ENCODE measurements around the gene THBD.

THBD gene

DNA sequence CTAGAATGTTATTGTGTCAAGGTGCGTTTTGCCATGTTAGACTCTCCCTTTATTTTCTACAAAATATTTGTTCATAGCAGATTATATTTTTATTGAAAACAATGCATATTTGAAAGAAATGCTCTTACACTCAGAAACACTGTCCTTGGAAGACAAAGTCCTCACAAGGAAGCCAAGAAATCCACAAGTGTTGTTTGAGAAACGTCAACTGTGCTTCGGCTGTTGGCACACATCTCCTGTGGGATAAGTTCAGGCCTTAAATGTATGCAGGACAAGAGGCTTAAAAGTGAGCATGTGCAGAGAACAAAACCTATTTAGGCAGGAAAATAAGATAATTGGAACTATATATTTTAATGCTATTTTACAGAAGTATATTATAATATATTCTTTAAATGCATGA is 9.5 kb upstream of the THBD start:
- no peak overlapping the region for H3K4me3 Mint-ChIP-seq
- no peak overlapping the region for H3K27ac Mint-ChIP-seq
- no peak for ATAC-seq
- H3K4me1 Mint-ChIP-seq: no peaks in the 10 kb centered on the region
- H3K9me3 Mint-ChIP-seq: peaks cover 7% of the 10 kb centered on the region
- no peaks in the 10 kb centered on the region for H3K27me3 Mint-ChIP-seq
- H3K36me3 Mint-ChIP-seq: no peaks in the 10 kb centered on the region

DNA sequence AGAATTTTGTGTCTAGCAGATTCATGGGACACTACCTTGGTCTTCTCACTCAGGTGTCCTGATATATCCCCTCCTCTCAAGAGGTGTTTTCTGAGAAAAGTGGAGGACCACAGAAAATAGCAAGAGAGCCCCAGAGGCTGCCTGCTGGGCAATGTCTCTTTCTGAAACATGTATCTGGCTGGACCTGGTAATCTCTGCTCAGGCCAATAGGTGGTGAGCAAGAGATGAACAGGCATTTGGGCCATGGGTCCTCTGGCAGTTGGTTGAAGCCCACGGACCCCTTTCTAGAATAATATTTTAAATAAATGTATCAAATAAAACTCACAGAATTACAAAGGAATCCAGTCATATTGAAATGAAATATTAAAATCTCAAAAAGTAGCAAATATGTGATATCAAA is 8.8 kb upstream of the THBD start:
- Mint-ChIP-seq H3K27me3 (peaks cover 5% of the 10 kb centered on the region), H3K4me3 (no peak overlapping the region), H3K4me1 (no peaks in the 10 kb centered on the region), H3K27ac (no peak overlapping the region), H3K9me3 (peaks cover 5% of the 10 kb centered on the region), H3K36me3 (no peaks in the 10 kb centered on the region)
- no peak for ATAC-seq

DNA sequence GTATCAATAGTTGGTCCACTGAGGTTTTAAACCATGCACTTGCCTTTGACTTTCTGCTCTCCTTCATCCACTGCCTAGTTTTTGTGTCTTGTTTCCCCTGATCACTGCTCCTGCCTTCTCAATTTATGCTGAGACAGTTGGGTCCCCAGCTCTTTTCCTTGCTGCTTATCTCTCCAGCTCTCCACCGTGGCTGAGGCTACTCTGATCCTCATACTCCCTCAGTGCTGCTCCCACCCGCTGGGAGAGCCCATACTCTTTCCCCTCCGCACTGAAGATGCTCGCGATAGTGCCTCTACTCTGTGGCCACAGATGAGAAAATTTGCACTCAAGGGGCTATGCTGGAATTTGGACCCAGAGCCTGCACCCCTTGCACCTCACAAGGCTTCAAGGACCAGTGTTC is 3.4 kb upstream of the THBD start:
- no peaks in the 10 kb centered on the region for H3K4me1 Mint-ChIP-seq
- no peak for ATAC-seq
- no peaks in the 10 kb centered on the region for H3K36me3 Mint-ChIP-seq
- peaks cover 5% of the 10 kb centered on the region for H3K9me3 Mint-ChIP-seq
- H3K27me3 Mint-ChIP-seq: peaks cover 43% of the 10 kb centered on the region
- H3K27ac Mint-ChIP-seq: no peak overlapping the region
- H3K4me3 Mint-ChIP-seq: no peak overlapping the region

DNA sequence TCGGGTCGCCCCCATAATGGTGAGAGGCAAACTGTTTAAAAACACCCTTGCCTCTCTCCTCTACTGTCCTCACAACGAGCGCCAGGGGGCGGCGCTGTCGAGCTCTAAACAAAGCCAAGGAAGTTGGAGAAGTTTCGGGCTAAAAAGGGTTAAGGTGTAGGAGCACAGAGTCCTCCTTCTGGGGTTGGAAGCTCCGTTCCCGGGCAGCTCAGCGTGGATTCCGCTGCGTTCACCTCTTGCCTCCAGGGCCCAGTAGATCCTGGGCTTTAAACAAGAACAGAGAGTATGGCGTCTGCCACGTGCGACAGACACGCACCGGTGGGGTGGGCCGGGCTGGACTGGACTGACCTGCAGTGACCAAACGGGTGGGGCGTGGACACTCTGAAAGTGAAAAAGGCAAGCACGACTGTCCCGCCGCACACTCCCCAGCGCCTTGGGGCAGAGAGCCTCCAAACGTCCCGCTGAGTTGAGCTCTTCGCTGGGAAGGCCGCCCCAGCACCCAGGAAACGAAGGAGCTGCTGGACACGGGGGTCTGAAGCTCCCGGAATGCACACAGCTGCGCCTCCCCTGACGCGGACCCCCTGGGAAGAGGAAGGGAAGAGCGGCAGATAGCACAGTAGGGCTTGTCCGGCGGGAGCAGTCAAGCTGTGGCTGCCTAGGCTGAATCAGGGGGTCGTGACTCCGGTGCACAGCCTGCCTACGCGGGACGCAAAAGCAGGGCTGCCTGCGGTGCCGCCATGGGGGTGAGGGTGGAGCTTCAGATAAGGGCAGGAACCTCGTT is 1.6 kb upstream of the THBD start:
- no peaks in the 10 kb centered on the region for H3K9me3 Mint-ChIP-seq
- H3K36me3 Mint-ChIP-seq: peaks cover 5% of the 10 kb centered on the region
- H3K27me3 Mint-ChIP-seq: peaks cover 56% of the 10 kb centered on the region
- no peak for ATAC-seq
- H3K4me1 Mint-ChIP-seq: no peaks in the 10 kb centered on the region
- H3K4me3 Mint-ChIP-seq: no peak overlapping the region
- H3K27ac Mint-ChIP-seq: no peak overlapping the region

DNA sequence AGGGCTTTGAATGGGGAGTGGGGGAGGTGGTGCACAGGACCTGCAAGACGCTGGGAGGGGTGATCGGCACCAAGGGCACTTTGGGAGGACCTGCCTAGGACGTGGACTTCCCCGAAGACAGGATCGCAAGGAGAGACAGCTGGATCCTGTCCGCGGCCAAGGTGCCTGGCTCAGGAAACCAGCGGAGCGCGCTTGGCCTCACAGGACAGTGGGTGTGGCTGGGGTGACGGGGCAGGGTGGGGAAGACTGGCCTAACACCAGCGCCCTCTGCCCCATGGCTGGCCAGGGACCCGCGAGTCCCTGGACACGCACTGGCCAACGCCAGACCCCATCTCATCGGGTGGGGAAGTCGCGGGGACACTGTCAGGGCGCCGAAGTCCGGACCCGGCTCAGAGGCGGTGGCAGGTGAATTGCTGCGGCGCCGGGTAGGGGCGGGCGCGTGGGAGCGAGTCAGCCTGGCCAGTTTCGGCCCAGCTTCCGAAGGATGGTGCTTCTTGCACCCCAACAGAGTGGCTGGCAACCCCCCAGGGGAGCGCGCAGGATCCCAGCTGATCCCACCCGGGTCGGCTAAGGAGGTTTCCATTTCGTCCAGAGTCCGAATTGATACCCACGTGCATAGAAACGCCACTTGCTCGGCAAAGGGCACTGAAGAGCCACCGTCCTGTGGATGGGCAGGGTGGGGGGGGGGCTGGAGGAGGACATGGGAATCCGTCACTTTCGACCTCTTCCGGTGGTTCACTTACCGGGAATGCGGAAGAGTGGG is 785 bp upstream of the THBD start:
- Mint-ChIP-seq H3K36me3 (peaks cover 5% of the 10 kb centered on the region), H3K4me1 (no peaks in the 10 kb centered on the region), H3K27ac (no peak overlapping the region), H3K9me3 (no peaks in the 10 kb centered on the region), H3K4me3 (no peak overlapping the region), H3K27me3 (peaks cover 60% of the 10 kb centered on the region)
- ATAC-seq: no peak

DNA sequence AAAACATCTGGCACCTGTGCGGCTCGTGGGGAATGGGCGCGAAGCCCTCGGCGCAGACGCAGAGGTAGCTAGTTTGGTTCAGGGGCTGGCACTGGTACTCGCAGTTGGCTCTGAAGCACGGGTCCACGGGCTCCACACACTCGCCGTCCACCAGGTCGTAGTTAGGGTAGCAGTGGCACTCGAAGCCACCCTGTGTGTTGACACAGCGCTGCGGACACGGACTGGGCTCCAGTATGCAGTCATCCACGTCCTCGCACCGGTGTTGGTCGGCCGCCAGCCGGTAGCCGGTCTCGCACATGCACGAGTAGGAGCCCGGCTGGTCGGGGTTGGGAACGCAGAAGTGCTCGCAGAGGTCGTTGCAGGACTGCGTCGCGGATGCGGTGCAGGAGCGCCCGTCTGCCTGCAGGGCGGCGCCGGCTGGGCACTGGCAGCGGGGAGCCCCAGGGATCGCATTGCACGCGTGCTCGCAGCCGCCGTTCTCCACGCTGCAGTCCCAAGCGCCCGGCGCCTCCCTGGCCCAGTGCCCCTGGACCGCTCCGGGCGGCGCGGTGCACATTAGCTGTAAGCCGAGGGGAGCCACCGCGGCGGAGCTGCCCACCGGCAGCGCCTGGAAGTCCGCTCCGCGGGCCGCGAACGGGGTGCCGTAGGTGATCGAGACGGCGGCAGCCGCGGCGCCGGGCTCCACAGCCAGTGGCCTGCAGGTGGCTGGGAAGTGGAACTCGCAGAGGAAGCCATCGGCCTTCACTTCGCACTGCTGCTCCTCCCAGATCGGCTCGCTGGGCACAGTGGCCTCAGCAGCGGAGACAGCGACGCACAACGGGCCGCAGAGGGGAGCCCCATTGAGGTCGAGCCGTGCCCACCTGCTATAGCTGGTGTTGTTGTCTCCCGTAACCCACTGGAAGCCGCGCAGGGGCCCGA is 930 bp downstream of the THBD start:
- Mint-ChIP-seq H3K4me1 (no peaks in the 10 kb centered on the region), H3K9me3 (no peaks in the 10 kb centered on the region), H3K27me3 (peaks cover 65% of the 10 kb centered on the region), H3K27ac (no peak overlapping the region), H3K36me3 (peaks cover 5% of the 10 kb centered on the region), H3K4me3 (no peak overlapping the region)
- no peak for ATAC-seq

DNA sequence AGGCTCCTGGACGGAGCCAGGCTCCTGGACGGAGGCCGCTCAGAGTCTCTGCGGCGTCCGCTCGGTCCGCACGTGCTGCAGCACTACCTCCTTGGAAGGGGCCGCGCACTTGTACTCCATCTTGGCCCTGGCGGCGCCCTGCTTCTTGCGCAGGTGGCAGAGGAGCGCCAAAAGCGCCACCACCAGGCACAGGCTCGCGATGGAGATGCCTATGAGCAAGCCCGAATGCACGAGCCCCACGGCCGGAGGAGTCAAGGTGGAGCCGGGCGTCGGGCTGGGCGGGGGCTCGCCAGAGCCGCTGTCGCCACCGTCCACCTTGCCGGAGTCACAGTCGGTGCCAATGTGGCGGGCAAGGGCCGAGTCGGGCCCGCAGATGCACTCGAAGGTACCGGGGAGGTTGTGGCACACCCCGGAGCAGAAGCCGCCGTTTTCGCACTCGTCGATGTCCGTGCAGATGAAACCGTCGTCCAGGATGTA is 1.7 kb downstream of the THBD start:
- Mint-ChIP-seq H3K27ac (no peak overlapping the region), H3K9me3 (no peaks in the 10 kb centered on the region), H3K4me3 (no peak overlapping the region), H3K27me3 (peaks cover 57% of the 10 kb centered on the region), H3K36me3 (peaks cover 5% of the 10 kb centered on the region), H3K4me1 (no peaks in the 10 kb centered on the region)
- ATAC-seq: no peak

DNA sequence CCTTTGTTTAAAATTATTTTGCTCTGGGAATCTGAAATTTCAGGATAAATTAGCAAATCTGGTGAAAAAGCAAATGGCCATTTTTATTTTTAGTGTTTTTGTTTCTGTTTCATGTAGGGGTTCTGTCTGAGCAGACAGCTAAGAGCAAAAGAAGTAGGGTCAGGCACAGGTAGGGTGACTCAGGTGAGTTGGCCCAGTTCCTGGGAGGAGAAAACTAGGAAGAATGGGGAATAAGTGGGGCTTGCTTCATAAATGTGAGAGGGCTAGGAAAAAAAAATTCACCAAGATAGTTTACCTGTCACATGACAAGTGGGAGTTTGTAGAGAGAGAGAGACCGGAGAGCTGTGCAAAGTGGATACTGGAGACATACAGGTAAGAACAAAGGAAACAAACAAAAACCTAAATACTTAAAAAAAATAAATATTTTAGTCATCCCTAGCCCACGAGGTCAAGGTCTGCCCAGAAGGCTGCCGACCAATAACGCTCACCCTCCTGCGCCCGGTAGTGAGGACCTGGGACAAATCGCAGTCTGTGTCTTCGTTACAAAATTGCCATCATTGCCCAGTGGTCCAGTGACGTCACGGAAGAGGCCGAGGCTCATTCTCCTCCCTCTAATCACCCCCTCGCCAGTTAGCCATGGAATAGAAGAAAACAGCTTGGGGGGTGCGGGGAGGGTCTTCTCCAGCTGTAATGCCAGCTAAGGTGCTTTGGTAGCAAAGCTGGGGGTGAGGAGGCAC is 2.3 kb downstream of the THBD start:
- H3K36me3 Mint-ChIP-seq: peaks cover 5% of the 10 kb centered on the region
- H3K27ac Mint-ChIP-seq: no peak overlapping the region
- no peak for ATAC-seq
- no peaks in the 10 kb centered on the region for H3K9me3 Mint-ChIP-seq
- peaks cover 51% of the 10 kb centered on the region for H3K27me3 Mint-ChIP-seq
- no peaks in the 10 kb centered on the region for H3K4me1 Mint-ChIP-seq
- H3K4me3 Mint-ChIP-seq: no peak overlapping the region

DNA sequence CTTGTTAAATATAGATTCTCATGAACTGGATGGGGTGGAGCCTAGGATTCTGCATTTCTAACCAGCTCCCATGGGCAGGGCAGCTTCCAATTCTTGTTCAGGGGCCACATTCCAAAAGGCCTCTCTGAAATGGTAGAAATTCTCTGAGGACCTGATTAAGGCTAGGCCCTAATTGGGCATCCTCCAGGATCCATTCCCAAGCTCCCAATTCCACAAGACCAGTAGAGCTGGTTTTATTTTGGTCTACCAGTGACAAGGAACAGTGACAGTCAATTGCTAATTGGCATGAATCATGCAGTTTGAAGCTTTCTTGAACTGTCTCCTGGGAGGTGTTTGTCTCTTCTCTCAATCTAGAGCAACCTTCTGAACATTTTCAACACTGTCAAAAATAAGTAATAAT is 3.0 kb downstream of the THBD start:
- no peak for ATAC-seq
- Mint-ChIP-seq H3K36me3 (peaks cover 5% of the 10 kb centered on the region), H3K4me3 (no peak overlapping the region), H3K4me1 (no peaks in the 10 kb centered on the region), H3K9me3 (no peaks in the 10 kb centered on the region), H3K27ac (no peak overlapping the region), H3K27me3 (peaks cover 45% of the 10 kb centered on the region)

DNA sequence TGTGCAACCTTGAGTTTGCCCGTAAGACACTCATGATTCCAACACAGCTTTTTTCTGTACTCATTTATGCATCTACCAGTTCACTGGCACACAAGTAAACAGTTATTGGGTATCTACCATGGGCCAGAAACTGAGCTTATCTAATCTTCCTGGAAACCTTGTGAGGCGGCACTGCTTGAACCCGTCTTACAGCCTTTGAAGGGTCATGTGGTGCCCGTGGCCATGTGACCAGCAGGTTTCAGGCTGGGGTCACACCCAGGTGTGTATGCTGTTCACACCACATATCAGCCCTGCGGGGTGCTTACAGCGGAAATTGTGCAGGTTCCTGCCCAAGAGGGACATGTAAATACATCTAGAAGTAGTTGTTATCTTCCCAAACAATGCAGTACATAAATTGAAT is 6.1 kb downstream of the THBD start:
- no peaks in the 10 kb centered on the region for H3K4me1 Mint-ChIP-seq
- H3K27me3 Mint-ChIP-seq: peaks cover 26% of the 10 kb centered on the region
- no peak overlapping the region for H3K4me3 Mint-ChIP-seq
- no peak for ATAC-seq
- no peaks in the 10 kb centered on the region for H3K9me3 Mint-ChIP-seq
- peaks cover 5% of the 10 kb centered on the region for H3K36me3 Mint-ChIP-seq
- no peak overlapping the region for H3K27ac Mint-ChIP-seq

DNA sequence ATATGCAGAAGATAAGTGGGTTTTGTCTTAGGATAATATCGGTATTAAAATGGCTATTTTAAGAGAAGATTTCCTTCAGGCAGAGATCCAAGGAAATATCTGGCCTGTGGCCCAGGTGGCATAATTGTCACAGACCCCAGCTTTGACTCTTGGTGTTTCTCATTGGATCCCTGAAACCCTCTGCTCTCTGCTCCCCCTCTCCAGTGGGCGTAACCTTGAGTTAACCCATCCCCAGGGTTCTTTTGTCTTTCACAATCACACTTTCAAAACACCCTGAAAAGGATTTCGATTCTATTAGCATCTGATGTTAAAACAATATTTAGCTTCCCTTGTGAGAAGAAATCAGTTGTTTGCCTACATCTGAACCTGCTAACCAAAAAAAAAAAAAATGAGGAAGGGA is 7.2 kb downstream of the THBD start:
- H3K9me3 Mint-ChIP-seq: no peaks in the 10 kb centered on the region
- no peaks in the 10 kb centered on the region for H3K4me1 Mint-ChIP-seq
- no peak for ATAC-seq
- H3K4me3 Mint-ChIP-seq: no peak overlapping the region
- H3K27ac Mint-ChIP-seq: no peak overlapping the region
- H3K36me3 Mint-ChIP-seq: peaks cover 5% of the 10 kb centered on the region
- peaks cover 22% of the 10 kb centered on the region for H3K27me3 Mint-ChIP-seq

DNA sequence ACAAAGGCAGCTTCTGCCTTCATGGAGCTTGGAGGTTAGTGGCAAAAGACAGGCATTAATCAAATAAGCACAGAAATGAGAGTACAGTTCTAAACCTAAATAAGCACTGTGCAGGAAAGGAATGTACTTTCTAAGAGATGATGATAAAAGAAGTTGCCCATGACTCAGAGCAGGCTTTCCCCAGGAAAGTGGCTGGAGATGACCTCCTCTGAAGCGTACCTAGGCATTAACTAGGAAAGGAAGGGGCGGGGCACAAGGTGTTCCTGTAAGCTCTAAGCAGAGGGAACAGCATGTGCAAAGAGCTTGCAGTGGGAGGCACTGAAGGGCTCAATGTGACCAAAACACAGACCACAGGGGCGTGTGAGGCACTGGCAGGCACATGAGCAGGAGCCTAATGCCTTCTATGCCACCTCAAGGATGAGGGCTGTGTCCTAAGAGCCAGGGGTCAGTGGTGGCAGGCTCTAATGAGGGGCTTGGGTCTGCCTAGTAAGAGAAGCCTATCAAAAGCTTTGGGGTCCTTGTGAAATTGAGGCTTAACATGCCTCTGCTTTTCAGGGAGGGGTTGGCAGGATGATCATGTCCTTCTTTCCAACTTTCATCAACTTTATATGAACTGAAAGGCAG is 9.5 kb downstream of the THBD start:
- no peak for ATAC-seq
- Mint-ChIP-seq H3K9me3 (no peaks in the 10 kb centered on the region), H3K36me3 (no peaks in the 10 kb centered on the region), H3K27me3 (peaks cover 19% of the 10 kb centered on the region), H3K27ac (no peak overlapping the region), H3K4me3 (no peak overlapping the region), H3K4me1 (no peaks in the 10 kb centered on the region)

DNA sequence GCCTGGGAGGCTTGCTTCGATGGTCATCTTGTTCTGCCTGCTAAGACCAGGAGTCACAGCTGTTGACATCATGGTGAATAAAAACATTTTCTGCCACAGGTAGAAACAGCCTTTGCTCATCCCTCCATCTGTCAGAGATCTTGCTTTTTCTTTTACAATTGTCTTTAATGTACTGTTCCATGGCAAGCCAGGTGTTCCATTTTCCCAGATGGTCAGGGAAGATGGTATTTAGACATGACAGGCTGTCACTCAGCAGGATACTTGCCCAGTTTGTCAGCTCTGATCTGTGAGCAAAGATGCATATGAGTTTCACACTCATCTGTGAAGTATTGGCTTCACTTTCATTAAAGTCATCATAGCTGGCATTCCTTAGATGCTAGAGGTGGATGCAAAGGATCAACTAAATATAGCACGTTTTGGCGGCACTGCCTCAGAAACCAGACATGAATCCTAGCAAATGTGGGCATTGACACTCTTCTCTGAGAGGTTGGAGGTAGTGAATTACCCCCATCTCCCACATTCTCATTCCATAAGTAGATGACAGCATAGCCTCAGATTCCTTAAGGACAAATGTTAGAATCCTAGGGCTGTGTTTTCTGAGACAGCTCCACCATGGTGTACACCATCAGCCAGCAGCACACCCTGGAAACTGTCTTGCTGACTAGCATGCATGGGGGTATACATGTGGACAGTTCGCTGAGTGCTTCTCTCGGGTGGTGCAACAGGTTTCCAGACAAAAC is 10.2 kb downstream of the THBD start:
- peaks cover 15% of the 10 kb centered on the region for H3K27me3 Mint-ChIP-seq
- H3K9me3 Mint-ChIP-seq: no peaks in the 10 kb centered on the region
- H3K36me3 Mint-ChIP-seq: no peaks in the 10 kb centered on the region
- H3K27ac Mint-ChIP-seq: no peak overlapping the region
- ATAC-seq: no peak
- no peaks in the 10 kb centered on the region for H3K4me1 Mint-ChIP-seq
- no peak overlapping the region for H3K4me3 Mint-ChIP-seq

DNA sequence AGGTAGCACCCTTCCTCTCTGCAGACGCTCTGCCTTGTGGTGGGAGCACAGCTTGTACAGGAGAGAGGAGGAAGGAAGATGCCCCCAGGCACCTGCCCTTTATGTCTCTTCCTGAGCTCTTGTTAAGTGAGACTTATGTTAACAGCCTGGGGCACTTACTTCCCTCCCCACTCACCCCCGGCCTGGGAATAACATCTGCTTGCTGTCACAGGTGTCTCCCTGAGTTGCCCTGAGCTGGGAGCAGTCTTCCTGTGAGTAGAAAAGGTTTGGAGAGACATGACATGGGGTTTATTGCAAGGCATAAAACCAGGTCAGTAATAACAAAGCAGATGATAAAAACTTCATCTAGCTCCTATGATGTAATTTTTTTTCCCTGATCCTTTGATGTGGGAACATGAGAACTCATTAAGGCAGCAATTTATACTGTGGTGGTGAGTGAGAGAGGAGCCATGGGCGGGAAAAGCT is 12.4 kb downstream of the THBD start:
- no peak for ATAC-seq
- Mint-ChIP-seq H3K4me3 (no peak overlapping the region), H3K27me3 (peaks cover 26% of the 10 kb centered on the region), H3K36me3 (no peaks in the 10 kb centered on the region), H3K9me3 (no peaks in the 10 kb centered on the region), H3K27ac (no peak overlapping the region), H3K4me1 (no peaks in the 10 kb centered on the region)

Measured in stimulated activated memory B cell treated with anti-CD40 and anti-IgM and Interleukin-4, amounts not matched to agents 10 μg/mL and 1 μg/mL and 100 μg/mL, for 72 hours (primary cell).